ENCODE measurements around the gene RNU7-1.
"Not testable (repeated sequence)": the region's sequence is repeated elsewhere in the genome, so short reads cannot be mapped to it uniquely, and the experiment has no call there.

RNU7-1 gene

DNA sequence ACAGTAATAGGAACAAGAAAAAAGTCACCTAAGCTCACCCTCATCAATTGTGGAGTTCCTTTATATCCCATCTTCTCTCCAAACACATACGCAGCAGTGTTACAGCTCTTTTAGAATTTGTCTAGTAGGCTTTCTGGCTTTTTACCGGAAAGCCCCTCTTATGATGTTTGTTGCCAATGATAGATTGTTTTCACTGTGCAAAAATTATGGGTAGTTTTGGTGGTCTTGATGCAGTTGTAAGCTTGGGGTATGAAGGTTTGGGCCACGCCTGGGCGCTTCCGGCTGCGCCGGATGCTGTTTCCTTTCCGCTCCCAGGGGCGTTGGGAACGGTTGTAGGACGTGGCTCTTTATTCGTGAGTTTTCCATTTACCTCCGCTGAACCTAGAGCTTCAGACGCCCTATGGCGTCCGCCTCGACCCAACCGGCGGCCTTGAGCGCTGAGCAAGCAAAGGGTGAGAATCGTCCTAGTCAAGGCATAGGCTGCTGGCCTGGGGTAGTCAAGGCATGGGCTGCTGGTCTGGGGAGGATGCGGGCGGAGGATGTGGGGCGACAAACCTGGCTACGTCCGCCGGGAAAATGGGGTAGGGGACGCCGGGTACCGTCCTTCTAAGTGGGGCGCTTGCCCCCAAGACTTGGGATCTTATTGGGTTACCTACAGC lies at the start of gene RNU7-1, which contains the start of gene C12orf57:
RNU7-1 (plus strand) TSS at position 95 of the 659 bp plus-strand sequence.
C12orf57 (plus strand) TSS at position 301 of the 659 bp plus-strand sequence; CDS start at position 401, 100 bp downstream.
- peak; percentile 70 for DNase-seq (ENCODE audit: low spot score)

DNA sequence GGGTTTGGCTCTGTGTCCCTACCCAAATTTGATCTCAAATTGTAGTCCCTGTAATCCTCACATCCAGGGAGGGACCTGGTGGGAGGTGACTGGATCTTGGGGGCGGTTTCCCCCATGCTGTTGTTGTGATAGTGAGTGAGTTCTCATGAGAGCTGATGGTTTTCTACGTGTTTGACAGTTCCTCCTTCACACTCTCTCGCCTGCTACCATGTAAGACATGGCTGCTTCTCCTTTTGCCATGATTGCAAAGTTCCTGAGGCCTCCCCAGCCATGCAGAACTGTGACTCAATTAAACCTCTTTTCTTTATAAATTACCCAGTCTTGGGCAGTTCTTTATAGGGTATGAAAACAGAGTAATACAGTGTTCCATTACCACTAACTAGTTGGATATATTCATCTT lies 49.3 kb upstream of the RNU7-1 start:
- DNase-seq (ENCODE audit: low spot score): no peak

DNA sequence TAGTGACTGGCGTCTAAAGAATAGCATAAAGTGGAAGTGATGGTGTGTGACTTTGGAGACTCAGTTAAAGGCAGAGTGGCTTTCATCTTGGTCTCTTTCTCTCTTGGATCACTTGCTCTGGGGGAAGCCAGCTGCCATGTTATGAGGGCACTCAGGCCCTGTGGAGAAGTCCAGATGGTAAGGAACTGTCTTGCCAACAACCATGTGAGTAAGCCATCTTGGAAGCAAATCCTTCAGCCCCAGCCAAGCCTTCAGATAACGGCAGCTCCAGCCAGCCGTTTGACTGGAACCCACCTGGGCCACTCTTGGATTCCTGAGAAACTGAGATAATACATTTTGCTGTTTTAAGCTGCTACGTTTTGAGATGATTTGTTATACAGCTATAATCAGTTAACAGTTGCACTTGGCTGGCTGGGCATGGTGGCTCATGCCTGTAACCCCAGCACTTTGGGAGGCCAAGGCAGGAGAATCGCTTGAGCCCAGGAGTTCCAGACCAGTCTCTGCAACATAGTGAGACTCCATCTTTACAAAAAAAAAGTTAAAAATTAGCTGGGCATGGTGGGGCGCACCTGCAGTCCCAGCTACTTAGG lies 46.7 kb upstream of the RNU7-1 start:
- no peak for DNase-seq (ENCODE audit: low spot score)

DNA sequence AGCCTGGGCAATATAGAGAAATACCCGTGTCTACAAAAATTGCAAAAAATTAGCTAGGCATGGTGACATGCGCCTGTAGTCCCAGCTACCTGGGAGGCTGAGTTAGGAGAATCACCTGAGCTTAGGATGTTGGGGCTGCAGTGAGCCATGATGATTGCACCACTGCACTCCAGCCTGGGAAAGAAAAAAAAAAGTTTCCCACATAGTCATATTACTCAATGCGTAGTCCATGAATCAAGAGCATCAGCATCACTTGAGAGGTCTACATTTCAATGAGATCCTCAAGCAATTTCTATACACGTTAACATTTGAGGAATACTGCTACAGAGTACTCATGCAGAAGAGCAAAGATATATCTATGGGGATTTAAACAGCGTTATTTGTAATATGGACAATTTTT lies 44.2 kb upstream of the RNU7-1 start:
- no peak for DNase-seq (ENCODE audit: low spot score)

DNA sequence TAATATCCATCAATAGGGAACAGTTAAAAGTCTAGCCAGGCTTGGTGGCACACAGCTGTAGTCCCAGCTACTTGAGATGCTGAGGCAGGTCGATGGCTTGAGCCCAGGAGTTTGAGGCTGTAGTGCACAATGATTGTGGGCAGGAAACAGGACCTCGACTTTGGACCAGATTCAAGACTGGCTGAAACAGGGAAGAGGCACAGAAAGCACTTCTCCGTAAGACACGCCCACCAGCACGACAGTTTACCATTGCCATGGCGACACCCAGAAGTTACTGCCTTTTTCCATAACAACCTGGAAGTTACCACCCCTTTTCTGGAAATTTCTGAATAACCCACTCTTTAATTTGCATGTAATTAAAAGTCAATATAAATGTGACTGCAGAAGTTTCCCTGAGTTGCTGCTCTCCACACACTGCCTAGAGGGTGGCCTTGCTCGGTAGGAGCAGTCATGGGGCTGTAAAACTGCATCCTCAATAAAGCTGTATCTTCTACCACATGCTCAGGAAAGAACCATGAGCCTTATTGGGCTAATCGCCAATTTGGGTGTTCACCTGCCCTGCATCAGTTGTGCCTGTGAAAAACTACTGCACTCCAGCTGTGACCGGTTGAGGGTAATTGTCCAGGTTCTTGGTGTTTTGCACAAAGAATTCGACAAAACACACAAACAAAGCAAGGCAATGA lies 43.6 kb upstream of the RNU7-1 start:
- DNase-seq (ENCODE audit: low spot score): peak; percentile 89

DNA sequence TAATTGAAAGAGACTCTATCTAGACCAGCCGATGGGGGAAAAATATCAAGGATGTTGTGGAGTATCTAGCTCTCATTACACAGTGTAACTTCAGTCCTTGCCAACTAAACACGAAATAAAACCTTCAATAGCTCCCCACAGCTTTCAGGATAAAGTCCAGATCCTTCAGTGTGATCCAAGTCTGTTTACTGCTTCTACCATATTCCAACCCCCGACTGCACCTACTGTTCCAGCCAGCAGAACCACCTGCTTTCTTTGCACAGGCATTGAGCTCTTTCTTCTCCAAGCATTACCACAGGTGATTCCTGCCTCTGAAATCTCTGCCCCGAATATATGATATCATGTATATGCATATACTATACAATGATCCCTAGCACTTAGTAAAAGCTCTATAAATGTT lies 41.2 kb upstream of the RNU7-1 start:
- DNase-seq (ENCODE audit: low spot score): no peak

DNA sequence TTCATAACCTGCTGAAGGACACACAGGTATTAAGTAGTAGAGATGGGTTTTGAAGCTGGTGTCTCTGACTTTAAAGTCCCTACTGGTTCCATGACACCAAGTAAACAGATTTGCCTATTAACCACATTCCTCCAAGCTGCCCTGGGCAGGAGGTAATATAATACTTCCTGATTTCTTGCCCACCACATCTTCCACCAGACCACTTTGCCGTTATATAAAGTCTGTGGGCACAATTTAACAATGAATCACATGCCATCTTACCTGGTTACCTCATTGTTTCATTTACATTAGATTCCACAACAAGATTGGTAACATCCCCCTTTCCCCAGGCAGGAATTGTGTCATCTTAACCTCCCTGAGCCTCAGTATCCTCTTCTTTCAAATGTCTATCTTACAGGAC lies 39.9 kb upstream of the RNU7-1 start:
- DNase-seq (ENCODE audit: low spot score): no peak

DNA sequence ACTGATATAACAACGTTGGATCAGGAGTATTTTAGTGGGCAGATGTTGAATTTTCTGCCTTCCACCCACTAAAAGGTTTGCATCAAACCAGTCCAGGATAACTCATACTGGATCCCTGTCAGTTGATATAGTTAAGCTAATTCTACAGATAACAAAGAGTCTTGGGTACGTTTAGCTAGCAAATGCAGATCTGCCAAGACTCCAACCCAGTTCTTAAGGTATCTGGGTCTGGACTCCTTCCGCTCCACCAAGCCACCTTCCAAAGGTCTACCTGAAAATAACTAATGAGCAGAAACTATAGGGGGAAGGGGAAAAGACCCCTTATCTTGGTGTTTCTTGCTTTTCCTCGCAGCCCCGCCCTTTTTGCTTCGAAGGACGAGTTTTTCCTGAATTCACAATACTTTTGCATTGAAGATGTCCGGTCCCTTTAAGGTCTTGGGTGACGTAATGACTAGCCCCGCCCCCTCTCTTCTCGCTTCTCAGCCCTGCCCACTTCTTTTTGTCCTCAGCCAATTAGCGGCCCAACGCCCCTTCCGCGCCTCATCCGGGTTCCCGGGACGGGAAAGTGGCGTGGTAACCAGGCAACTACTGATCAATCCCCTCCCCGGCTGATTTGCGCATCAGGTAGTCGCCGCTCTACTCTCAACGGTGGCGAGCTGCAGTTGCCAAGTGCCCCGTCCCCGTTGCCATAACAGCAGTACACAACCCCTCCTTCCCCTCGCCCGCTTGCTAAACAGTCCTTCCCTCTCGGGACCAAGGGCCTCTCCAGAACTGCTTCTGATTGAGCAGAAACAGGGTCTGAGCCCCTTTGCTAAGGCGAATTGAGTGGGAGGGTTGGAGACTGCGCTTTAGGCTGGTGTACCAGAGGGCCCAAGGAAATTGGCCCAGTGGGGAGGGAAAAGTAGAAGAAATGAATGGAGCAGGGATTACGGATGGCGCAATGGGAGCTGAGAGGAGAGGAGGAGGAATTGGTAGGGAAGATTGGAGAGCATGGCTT lies 39.0 kb upstream of the RNU7-1 start, which contains the start of gene LRRC23:
LRRC23 (plus strand) TSS at position 543 of the 997 bp plus-strand sequence. CDS start 812 bp downstream, outside the sequence.
- DNase-seq (ENCODE audit: low spot score): peak; percentile 98

DNA sequence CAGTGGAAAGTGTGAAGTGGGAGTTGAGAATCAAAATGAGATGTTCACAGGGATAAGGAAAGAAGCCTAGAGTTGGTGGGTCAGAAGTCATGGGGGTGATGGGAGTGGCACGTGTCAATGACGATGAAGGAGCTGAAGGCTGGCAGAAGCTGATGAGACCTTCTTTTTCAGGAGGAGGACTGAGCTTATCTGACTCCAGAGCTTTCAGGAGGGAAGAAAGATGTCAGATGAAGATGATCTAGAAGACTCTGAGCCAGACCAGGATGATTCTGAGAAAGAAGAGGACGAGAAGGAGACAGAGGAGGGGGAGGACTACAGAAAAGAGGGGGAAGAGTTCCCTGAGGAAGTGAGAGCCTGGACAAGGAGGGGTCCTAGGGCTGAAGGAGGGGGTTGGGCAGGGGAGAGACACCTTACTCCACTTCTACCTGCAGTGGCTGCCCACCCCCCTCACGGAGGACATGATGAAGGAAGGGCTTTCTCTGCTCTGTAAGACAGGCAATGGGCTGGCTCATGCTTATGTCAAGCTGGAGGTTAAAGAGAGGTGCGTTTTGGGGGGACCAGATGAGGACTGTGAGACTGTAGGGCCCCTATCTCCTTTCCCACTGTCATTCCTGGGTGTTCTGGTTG lies 38.1 kb upstream of the RNU7-1 start:
- DNase-seq (ENCODE audit: low spot score): no peak

DNA sequence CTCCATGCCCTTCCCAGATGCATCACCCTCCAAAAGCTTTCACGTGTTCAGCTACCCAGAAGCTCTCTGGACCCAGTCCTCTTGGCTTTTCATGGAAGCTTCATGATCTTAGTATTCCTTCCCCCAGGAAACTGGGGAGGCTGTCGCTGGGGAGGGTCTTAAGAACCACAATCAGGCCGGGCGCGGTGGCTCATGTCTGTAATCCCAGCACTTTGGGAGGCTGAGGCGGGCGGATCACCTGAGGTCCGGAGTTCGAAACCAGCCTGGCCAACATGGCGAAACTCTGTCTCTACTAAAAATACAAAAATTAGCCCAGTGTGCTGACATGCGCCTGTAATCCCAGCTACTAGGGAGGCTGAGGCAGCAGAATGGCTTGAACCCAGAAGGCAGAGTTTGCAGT lies 35.5 kb upstream of the RNU7-1 start:
- not testable (repeated sequence) for DNase-seq (ENCODE audit: low spot score)

DNA sequence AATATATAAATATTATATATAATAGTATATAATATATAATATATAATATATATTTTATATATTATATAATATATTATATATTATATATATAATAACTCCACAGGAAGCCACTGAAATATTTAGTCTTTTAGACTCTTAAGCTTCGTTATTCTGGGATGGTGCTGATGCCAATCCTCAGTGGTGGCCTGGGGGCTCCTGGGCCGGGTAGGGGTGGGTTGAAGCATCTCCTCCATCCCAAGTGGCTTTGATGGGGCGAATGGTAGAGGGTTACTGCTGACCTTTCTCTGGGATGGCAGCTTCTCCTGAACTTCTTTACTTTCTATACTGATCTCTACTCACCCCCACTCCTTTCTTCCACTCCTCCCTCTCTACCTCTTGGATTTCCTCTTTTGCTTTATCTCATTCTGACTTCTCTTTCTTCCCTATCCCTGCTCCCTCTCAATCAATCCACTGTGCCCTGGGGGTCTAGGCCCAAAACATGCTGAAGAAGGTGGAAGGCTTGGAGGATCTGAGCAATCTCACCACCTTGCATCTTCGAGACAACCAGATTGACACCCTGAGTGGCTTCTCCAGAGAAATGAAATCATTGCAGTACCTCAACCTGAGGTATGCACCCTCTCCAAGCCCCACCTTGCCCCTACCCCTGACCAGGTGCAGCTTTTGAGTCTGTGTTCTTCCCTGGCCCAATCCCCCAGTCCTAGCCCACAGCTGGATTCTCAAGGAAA lies 34.0 kb upstream of the RNU7-1 start:
- no peak for DNase-seq (ENCODE audit: low spot score)

DNA sequence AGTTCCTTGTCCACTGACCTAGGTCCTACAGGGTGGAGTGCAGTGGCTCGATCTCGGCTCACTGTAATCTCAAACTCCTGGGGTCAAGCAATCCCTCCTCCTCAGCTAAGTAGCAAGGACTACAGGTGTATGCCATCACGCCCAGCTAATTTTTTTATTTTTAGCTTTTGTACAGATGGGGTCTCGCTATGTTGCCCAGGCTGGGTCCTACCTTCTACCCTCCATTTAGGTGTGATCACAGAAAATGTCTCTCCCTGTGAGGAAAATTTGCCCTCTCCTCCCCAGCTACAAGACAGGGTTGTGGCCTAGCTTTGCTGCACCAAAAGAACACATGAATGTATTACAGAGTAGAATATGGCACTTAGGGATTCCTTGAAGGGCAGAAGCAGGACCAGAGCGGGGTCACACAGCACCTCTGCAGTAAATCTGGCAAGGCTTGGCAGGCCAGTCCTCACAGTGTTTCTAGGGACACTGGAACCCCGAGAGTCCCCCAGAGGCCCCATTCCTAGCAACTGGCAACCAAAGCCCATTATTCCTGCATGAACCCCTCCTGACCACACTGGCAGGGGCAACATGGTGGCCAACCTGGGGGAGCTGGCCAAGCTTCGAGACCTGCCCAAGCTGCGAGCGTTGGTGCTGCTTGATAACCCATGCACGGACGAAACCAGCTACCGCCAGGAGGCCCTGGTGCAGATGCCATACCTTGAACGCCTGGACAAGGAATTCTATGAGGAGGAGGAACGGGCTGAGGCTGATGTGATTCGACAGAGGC lies 31.3 kb upstream of the RNU7-1 start:
- no peak for DNase-seq (ENCODE audit: low spot score)

DNA sequence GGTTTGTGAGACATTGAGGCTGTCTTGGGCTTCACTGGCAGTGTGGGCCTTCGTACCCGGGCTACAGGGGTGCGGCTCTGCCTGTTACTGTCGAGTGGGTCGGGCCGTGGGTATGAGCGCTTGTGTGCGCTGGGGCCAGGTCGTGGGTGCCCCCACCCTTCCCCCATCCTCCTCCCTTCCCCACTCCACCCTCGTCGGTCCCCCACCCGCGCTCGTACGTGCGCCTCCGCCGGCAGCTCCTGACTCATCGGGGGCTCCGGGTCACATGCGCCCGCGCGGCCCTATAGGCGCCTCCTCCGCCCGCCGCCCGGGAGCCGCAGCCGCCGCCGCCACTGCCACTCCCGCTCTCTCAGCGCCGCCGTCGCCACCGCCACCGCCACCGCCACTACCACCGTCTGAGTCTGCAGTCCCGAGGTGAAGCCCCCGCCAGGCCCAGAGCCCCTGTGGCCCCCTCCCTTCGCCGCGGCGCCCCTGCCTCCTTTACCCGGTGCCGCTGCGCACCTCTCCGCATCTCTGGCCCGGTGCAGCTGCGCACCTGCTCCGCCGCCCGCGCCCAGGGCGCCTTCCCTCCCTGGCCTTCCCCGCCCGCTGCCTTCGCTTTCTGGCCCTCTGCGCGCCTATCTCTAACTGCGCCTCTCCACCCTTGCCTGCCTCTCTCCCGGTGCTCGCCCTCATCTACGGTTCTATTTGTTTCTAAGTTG lies 29.2 kb upstream of the RNU7-1 start, which contains the start of gene ENO2:
ENO2 (plus strand) TSS at position 335 of the 701 bp plus-strand sequence. CDS start 1,253 bp downstream, outside the sequence.
- DNase-seq (ENCODE audit: low spot score): peak; percentile 90

DNA sequence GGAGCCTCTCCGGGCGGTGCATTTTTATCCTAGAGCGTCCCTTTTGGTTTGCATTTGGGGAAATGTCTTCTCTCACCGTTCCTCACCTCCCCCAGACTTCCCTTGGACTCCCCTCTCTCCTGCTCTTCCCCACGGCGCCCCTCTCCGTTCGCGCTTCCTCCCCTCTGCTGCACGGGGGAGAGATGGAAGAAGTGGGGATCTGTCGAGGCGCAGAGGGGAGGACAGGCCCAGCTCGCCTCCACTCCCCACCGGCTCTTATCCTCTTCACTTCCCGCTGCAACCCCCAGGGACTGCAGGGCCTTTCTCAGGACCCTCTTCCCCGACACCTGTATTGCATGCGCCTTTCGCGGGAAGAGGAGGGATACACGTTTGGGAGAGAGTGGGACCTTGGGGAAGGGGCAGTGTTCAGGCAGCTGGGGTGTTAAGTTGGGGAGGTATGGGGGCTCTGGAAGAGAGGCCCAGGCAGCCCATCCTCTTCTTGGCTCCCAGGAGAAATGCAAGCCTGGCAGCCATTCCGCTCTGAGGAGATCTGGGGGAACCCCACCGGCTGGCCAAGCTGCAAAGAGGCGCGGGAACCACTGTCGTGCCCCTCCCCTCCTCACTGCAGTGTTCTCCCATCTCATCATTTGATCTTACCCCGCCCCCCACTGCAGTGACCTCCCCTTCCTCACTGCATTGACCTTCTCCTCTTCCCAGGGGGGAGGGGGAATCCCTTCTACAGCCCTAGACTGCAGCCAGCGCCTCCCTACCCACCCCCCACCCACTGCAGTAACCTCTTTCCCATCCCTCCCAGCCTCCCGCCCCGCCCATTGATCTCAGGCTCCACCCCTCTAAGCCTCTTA lies 28.4 kb upstream of the RNU7-1 start:
- DNase-seq (ENCODE audit: low spot score): peak; percentile 27

DNA sequence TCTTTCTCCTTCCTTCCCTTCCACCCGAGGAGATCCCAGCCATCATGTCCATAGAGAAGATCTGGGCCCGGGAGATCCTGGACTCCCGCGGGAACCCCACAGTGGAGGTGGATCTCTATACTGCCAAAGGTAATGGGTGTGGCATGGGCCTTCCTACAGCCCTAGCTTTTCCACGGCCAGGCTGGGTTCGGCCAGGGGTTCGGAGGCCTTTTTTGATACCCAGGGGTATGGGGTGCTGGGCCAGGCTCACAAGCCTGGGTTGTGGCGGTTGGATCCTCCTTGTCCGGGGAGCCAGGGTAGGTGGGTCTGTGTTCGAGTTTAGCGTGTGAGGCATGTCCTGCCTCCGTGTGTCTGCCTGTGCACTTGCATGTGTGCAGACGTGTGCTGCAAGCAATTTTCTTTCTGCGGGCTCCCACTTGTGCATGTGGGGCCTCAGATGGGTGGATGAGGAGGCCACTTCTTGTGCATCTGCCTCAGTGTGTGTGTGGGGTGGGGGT lies 27.8 kb upstream of the RNU7-1 start:
- no peak for DNase-seq (ENCODE audit: low spot score)

DNA sequence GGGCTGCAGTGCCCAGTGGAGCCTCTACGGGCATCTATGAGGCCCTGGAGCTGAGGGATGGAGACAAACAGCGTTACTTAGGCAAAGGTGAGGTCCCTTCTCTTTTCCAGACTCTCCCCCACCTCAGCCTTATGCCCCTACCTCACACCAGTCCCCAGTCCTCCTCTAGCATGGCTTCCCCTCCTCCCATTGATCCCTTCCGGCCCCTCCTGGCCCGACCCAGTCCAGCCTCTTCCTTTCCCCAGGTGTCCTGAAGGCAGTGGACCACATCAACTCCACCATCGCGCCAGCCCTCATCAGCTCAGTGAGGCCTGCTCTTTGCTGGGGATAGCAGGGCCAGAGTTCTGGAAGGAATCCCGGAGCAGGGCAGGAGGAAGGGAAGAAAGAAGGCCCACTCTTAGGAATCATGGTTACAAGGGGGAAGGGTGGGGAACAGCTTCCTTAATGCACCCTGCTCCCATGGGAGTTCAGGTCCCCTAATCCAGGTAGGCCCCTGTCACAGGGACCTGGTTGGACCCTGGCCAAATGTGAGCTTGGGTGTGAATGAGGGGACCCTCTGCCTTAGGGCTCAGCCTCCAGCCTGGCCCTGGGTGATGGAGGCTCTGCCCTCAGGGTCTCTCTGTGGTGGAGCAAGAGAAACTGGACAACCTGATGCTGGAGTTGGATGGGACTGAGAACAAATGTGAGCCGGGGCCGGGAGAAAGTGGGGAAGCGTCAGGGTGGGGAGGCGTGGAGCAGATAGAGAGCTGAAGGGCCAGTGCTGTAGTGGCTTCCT lies 27.0 kb upstream of the RNU7-1 start:
- DNase-seq (ENCODE audit: low spot score): no peak

All from Ammon's horn (tissue), 1 donor.